ENCODE results near the gene HECTD2.

DNA sequence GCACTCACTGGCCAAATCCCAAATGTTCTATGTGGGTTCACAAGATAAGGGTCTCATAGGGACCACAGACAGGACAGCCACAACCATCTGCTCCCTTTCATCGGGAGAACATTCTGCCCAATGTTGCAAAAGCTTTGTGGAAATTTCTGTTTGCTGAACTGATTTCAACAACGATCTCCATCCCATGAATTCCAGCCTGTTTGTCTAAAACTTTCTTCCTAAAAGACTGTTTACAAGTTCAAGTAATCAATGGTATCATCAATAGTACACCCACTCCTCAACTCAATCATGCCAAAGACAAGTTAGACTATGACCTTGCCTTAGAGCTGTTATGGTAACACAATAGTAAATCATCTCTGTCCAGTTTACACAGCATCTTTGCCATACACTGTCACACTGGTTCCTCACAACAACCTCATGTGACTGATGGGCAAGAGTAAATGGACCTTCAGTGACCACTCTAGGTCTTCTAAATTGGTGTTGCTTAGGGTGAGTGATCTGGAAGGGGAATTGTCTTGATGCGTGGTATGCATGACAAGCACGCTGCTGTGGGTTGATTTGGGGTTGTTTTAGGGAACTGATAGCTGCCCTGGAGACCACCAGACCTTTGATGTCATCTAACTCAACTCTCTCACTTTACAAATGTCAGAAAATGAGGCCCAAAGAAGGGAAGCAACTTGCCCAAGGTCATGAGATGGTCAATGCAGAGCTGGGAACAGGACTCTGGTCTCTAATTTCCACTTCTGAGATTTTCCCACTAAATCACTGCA, 127.7 kb downstream of the HECTD2 start:
- TF ChIP-seq, protein P1, sequence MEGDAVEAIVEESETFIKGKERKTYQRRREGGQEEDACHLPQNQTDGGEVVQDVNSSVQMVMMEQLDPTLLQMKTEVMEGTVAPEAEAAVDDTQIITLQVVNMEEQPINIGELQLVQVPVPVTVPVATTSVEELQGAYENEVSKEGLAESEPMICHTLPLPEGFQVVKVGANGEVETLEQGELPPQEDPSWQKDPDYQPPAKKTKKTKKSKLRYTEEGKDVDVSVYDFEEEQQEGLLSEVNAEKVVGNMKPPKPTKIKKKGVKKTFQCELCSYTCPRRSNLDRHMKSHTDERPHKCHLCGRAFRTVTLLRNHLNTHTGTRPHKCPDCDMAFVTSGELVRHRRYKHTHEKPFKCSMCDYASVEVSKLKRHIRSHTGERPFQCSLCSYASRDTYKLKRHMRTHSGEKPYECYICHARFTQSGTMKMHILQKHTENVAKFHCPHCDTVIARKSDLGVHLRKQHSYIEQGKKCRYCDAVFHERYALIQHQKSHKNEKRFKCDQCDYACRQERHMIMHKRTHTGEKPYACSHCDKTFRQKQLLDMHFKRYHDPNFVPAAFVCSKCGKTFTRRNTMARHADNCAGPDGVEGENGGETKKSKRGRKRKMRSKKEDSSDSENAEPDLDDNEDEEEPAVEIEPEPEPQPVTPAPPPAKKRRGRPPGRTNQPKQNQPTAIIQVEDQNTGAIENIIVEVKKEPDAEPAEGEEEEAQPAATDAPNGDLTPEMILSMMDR (IDR thresholded peaks at IDR 0.05): no peak
- TF ChIP-seq, protein P2, sequence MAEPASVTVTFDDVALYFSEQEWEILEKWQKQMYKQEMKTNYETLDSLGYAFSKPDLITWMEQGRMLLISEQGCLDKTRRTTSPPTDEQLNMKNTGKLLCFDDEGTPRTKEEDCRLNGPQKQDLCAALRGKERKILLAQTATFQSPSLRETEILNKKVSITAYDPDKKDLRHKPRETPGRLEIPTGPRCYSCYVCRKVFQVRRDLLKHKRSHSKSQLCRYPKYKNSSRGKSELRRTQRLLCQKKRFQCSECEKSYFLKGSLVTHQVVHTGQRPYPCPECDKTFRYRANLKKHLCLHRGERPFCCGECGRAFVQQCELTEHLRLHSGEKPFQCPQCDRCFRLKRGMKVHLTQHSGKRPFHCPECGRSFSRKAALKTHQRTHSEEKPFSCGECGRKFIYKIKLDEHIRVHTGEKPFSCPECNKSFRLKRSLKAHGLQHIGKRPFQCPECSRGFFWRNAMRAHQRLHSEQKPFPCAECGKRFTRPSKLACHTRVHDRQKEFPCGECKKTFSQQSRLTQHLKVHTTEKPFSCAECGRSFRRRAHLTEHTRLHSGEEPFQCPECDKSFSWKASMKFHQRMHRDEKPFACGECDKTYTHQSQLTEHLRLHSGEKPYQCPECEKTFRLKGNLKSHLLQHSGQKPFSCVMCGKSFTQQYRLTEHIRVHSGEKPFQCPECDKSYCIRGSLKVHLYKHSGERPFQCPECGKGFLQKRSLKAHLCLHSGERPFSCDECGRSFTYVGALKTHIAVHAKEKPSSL (CRISPR knock-in tag; conservative IDR thresholded peaks at IDR 0.05): no peak
- TF ChIP-seq, protein P3, sequence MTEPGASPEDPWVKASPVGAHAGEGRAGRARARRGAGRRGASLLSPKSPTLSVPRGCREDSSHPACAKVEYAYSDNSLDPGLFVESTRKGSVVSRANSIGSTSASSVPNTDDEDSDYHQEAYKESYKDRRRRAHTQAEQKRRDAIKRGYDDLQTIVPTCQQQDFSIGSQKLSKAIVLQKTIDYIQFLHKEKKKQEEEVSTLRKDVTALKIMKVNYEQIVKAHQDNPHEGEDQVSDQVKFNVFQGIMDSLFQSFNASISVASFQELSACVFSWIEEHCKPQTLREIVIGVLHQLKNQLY (CRISPR knock-in tag; IDR thresholded peaks at IDR 0.05): no peak
- TF ChIP-seq, protein P4, sequence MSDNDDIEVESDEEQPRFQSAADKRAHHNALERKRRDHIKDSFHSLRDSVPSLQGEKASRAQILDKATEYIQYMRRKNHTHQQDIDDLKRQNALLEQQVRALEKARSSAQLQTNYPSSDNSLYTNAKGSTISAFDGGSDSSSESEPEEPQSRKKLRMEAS (CRISPR knock-in tag; IDR thresholded peaks at IDR 0.05): no peak
